GM12878 (cell line): ENCODE measurements around the gene FLT1. TPM values are rescaled to one million over a fixed set of nuclear protein-coding genes. Genes with fewer than 3 reads are reported as not detected.

Experiments
- ATAC-seq: fragments of 200-7000 bp; cut with Tn5 transposase; 3 replicates; pipeline ENCODE4 v1.9.1; 2020; ENCODE audit warnings: mild to moderate bottlenecking, moderate library complexity
- BruUV-seq: library from RNA; stranded (reverse); fragments of 400-500 nt; replicated peaks from 2 replicates; lab custom pipeline; 2021; lab: Mats Ljungman, UMichigan
- CTCF ChIA-PET: fragments of 300-600 bp; sonication (Branson Sonifier 250); formaldehyde crosslinking; extraction: SDS; loops from one replicate; lab custom pipeline; 2021; ENCODE audit warnings: inconsistent platforms; lab: Yijun Ruan, JAX
- POLR2A ChIA-PET: fragments of 350-600 bp; formaldehyde crosslinking; extraction: SDS; loops from one replicate; lab custom pipeline; 2021; ENCODE audit warnings: inconsistent platforms; lab: Charles Lee
- RAD21 ChIA-PET: fragments of 300-600 bp; sonication (Branson Sonifier 250); formaldehyde crosslinking; loops from one replicate; lab custom pipeline; 2023; ENCODE audit warnings: antibody characterized with exemption; ENCODE audit not compliant: unreplicated experiment; lab: Charles Lee
- SMC1A ChIA-PET: fragments of 300-600 bp; sonication (Branson Sonifier 250); formaldehyde crosslinking; loops from one replicate; lab custom pipeline; 2023; ENCODE audit not compliant: unreplicated experiment, uncharacterized antibody; lab: Charles Lee
- DNase-seq: peaks from one replicate; pipeline ENCODE4 v3.0.0-alpha.2; 2011; ENCODE audit warnings: low read depth, low spot score
- FAIRE-seq: peaks from 3 replicates; lab custom pipeline; 2011; peaks lifted over from hg19 to GRCh38; lab: Jason Lieb, UNC
- H2AFZ ChIP-seq: 2 replicates; pipeline ENCODE4 v1.6.0; 2011; ENCODE audit warnings: low read depth, low read length, control low read depth; ENCODE audit not compliant: control insufficient read depth
- H3K27ac ChIP-seq: 2 replicates; pipeline ENCODE4 v1.5.1; 2011; ENCODE audit warnings: control low read depth; ENCODE audit not compliant: control insufficient read depth, insufficient read depth
- H3K27me3 ChIP-seq, 2 experiments: replicated peaks in 1 of 2; 2 replicates each; pipeline versions ENCODE4 v1.6.0 to v1.6.1; 2011; ENCODE audit warnings: low read length in 1 of 2; ENCODE audit not compliant: control insufficient read depth in 2 of 2, insufficient read depth in 2 of 2
- H3K36me3 ChIP-seq, 2 experiments: 2 replicates each; pipeline ENCODE4 v1.5.1; 2011; ENCODE audit warnings: low read length in 1 of 2; ENCODE audit not compliant: control insufficient read depth in 2 of 2, insufficient read depth in 2 of 2
- H3K4me1 ChIP-seq: 2 replicates; pipeline ENCODE4 v1.6.1; 2011; ENCODE audit warnings: mild to moderate bottlenecking, low read length, moderate library complexity, mixed read lengths; ENCODE audit not compliant: control insufficient read depth, insufficient read depth
- H3K4me2 ChIP-seq: 2 replicates; pipeline ENCODE4 v1.6.0; 2011; ENCODE audit warnings: control low read depth; ENCODE audit not compliant: control insufficient read depth, insufficient read depth
- H3K4me3 ChIP-seq: fragments of 200-600 bp; sonication (generic); 2 replicates; pipeline ENCODE4 v1.5.1; 2016
- H3K79me2 ChIP-seq: 2 replicates; pipeline ENCODE4 v1.6.0; 2011; ENCODE audit warnings: low read length; ENCODE audit not compliant: control insufficient read depth, insufficient read depth
- H3K9ac ChIP-seq: 2 replicates; pipeline ENCODE4 v1.8.0; 2011; ENCODE audit warnings: low read length, control low read depth, mixed read lengths; ENCODE audit not compliant: control insufficient read depth, insufficient read depth
- H3K9me3 ChIP-seq: replicated peaks from 3 replicates; pipeline ENCODE4 v1.5.1; 2011; ENCODE audit warnings: mild to moderate bottlenecking, low read length; ENCODE audit not compliant: control insufficient read depth, insufficient read depth
- H4K20me1 ChIP-seq: 2 replicates; pipeline ENCODE4 v1.6.0; 2011; ENCODE audit not compliant: control insufficient read depth, insufficient read depth
- CREM ChIP-seq: IDR thresholded peaks from 2 replicates; pipeline ENCODE4 v1.6.1; 2014; ENCODE audit warnings: antibody characterized with exemption, low read depth
- E2F4 ChIP-seq: IDR thresholded peaks from 2 replicates; pipeline ENCODE4 v1.6.1; 2012; ENCODE audit warnings: low read depth, low read length, improper control_type of control experiment
- GABPA ChIP-seq: IDR thresholded peaks from 2 replicates; pipeline ENCODE4 v1.6.1; 2014; ENCODE audit warnings: antibody characterized with exemption, low read depth, mild to moderate bottlenecking, inconsistent platforms
- NBN ChIP-seq: fragments of 450-650 bp; IDR thresholded peaks from 2 replicates; pipeline ENCODE4 v1.6.1; 2016
- NFYB ChIP-seq: IDR thresholded peaks from 2 replicates; pipeline ENCODE4 v1.6.1; 2011; ENCODE audit warnings: low read depth, mild to moderate bottlenecking, low read length, improper control_type of control experiment, moderate library complexity; ENCODE audit not compliant: insufficient read depth
- NR2C1 ChIP-seq: fragments of 450-650 bp; IDR thresholded peaks from 2 replicates; pipeline ENCODE4 v1.6.1; 2017; ENCODE audit warnings: antibody characterized with exemption, mild to moderate bottlenecking, moderate library complexity
- PML ChIP-seq: IDR thresholded peaks from 2 replicates; pipeline ENCODE4 v1.6.1; 2012; ENCODE audit warnings: low read length, inconsistent platforms
- SREBF2 ChIP-seq: IDR thresholded peaks from 2 replicates; pipeline ENCODE4 v1.6.1; 2012; ENCODE audit warnings: mild to moderate bottlenecking, low read length
- TAF1 ChIP-seq: IDR thresholded peaks from 2 replicates; pipeline ENCODE4 v1.6.1; 2011; ENCODE audit warnings: mild to moderate bottlenecking, low read depth, low read length, borderline replicate concordance
- TARDBP ChIP-seq: IDR thresholded peaks from 2 replicates; pipeline ENCODE4 v1.6.1; 2016; ENCODE audit warnings: borderline replicate concordance
- USF2 ChIP-seq: IDR thresholded peaks from 2 replicates; pipeline ENCODE4 v1.6.1; 2011; ENCODE audit warnings: low read depth, low read length, improper control_type of control experiment, borderline replicate concordance
- ZBTB4 ChIP-seq: fragments of 450-650 bp; formaldehyde crosslinking; IDR thresholded peaks from 2 replicates; pipeline ENCODE4 v1.4.0; 2022; ENCODE audit warnings: mild to moderate bottlenecking, moderate library complexity
- ZBTB40 ChIP-seq: fragments of 450-650 bp; IDR thresholded peaks from 2 replicates; pipeline ENCODE4 v1.6.1; 2016; ENCODE audit warnings: mild to moderate bottlenecking, moderate library complexity, borderline replicate concordance
- ZNF274 ChIP-seq: IDR thresholded peaks from one replicate; pipeline ENCODE4 v1.8.0; 2011; ENCODE audit not compliant: insufficient read length, insufficient read depth
- ZSCAN29 ChIP-seq: fragments of 450-650 bp; IDR thresholded peaks from 2 replicates; pipeline ENCODE4 v1.6.1; 2017; ENCODE audit warnings: mild to moderate bottlenecking, moderate library complexity
- WGBS: methylation state at CpG from one replicate; pipeline ENCODE4 v1.1.6; 2016; ENCODE audit warnings: low lambda C conversion rate; ENCODE audit not compliant: insufficient replicate concordance, insufficient coverage; ENCODE audit errors: missing lambda C conversion rate; 5-methylcytosine and 5-hydroxymethylcytosine counted together
- in situ Hi-C: fragments of 300-500 bp; cut with MboI; formaldehyde crosslinking; loops from 9 replicates; pipeline ENCODE4 v1.14.3; 2018; ENCODE audit warnings: mixed read lengths
- intact Hi-C: fragments of 100-400 bp; cut with micrococcal nuclease; formaldehyde crosslinking; loops from one replicate; pipeline ENCODE4 v1.14.2; 2022; ENCODE audit not compliant: unreplicated experiment
- polyA plus RNA-seq, 11 experiments: library from polyadenylated mRNA; depleted of rRNA in 4 of 11; unstranded in 6 of 11; stranded (reverse) in 5 of 11; fragments of >200 nt; fragmentation: Nextera tagmentation in 4 of 11; fragmentation: Illumina TruSeq in 1 of 11; extraction: Ambion mirVana in 4 of 11; extraction: Trizol in 1 of 11; gene quantifications; 1 replicate in 1 of 11; 2 replicates in 10 of 11; pipeline versions ENCODE4 v1.2.1 to v1.2.3, GENCODE V29; 2011 to 2016; ENCODE audit warnings: inconsistent platforms in 2 of 11, missing spikeins in 2 of 11, low read depth in 1 of 11
- total RNA-seq, 4 experiments: library from RNA; depleted of rRNA in 3 of 4; stranded (reverse); fragments of >200 nt in 3 of 4; fragmentation: Illumina TruSeq in 1 of 4; extraction: Trizol in 1 of 4; gene quantifications; 2 replicates each; pipeline versions ENCODE4 v1.2.1 to v1.2.3, GENCODE V29; 2013 to 2021

Gene FLT1
- total and polyA plus RNA-seq, 10 of the 15 experiments (the other 5 are each of a cell fraction or from before 2014, with no cell fraction given): 0.55 to 5.6 (median 0.84) TPM

GRCh38 chr13:28442839-28443238 lies 52.1 kb downstream of the FLT1 start:
- intact Hi-C loops: no loop called here
- ChIA-PET SMC1A (interaction anchor here (1.3 kb wide), 1 partner anchor 13 kb away, joined by 4 read pairs; no protein-coding TSS in a partner anchor), CTCF (no interaction called here), RAD21 (no interaction called here), POLR2A (no interaction called here)
- Histone ChIP-seq H3K27me3 (no peaks in the 10 kb centered on the region), H3K36me3 (no peaks in the 10 kb centered on the region), H3K4me1 (no peaks in the 10 kb centered on the region), H3K79me2 (no peaks in the 10 kb centered on the region), H2AFZ (no peak overlapping the region), H3K4me3 (no peak overlapping the region), H3K9ac (no peak overlapping the region), H3K4me2 (no peak overlapping the region), H3K27ac (no peak overlapping the region), H4K20me1 (no peaks in the 10 kb centered on the region), H3K9me3 (peaks cover under 1% of the 10 kb centered on the region; the same call in 1 of the 3 replicates)
- TF ChIP-seq PML (no peak), ZBTB40 (no peak), NFYB (no peak), TARDBP (no peak), CREM (no peak), SREBF2 (no peak), ZNF274 (no peak), ZBTB4 (no peak), E2F4 (no peak), USF2 (no peak), NBN (no peak), GABPA (no peak), ZSCAN29 (no peak), NR2C1 (no peak), TAF1 (no peak)
- ATAC-seq (no peak), DNase-seq (no peak), FAIRE-seq (no peak)
- in situ Hi-C loops: no loop called here
- 70% methylated on average over 3 of the region's 3 CpGs for whole genome bisulfite sequencing
- BruUV-seq: no TSS peak
